Thoracic aorta (tissue), 2 donors: ENCODE results near the gene ELF1. TPM values are rescaled to one million over a fixed set of nuclear protein-coding genes. Genes with fewer than 3 reads are reported as not detected.
A peak's percentile ranks its signal among the peaks of the same experiment; 100 is the strongest.
"Not testable (repeated sequence)": the region's sequence is repeated elsewhere in the genome, so short reads cannot be mapped to it uniquely, and the experiment has no call there.

Experiments
- ATAC-seq: fragments of 150-250 bp; one replicate; pipeline ENCODE4 v1.8.0; 2017; ENCODE audit warnings: low read depth; ENCODE audit not compliant: insufficient number of reproducible peaks, low FRiP score
- DNase-seq: peaks from one replicate; pipeline ENCODE4 v3.0.0-alpha.2; 2020; ENCODE audit warnings: low spot score
- H3K27ac ChIP-seq, 2 donors: fragments of 200-600 bp; sonication (generic); 1 replicate in 1 of 2; 2 replicates in 1 of 2; pipeline ENCODE4 v1.5.1; 2016; ENCODE audit warnings: mild to moderate bottlenecking in 2 of 2, moderate library complexity in 2 of 2
- H3K27me3 ChIP-seq: fragments of 200-600 bp; sonication (generic); replicated peaks from 2 replicates; pipeline ENCODE4 v1.6.0; 2016; ENCODE audit warnings: mild to moderate bottlenecking; ENCODE audit not compliant: insufficient read depth
- H3K36me3 ChIP-seq: fragments of 200-600 bp; sonication (generic); one replicate; pipeline ENCODE4 v1.5.1; 2016
- H3K4me1 ChIP-seq, 2 donors: fragments of 200-600 bp; sonication (generic); 1 replicate in 1 of 2; 2 replicates in 1 of 2; pipeline versions ENCODE4 v1.5.1 to v1.6.0; 2016; ENCODE audit warnings: low read depth in 2 of 2, mild to moderate bottlenecking in 1 of 2; ENCODE audit not compliant: control insufficient read depth in 1 of 2
- H3K4me3 ChIP-seq: fragments of 200-600 bp; sonication (generic); 2 replicates; pipeline ENCODE4 v1.5.1; 2016; ENCODE audit warnings: mild to moderate bottlenecking
- H3K9me3 ChIP-seq: fragments of 200-600 bp; sonication (generic); 2 replicates; pipeline ENCODE4 v1.5.1; 2016
- total RNA-seq, 2 donors: library from RNA; depleted of rRNA; stranded (reverse); fragments of >200 nt; gene quantifications; one replicate each; pipeline versions ENCODE4 v1.1.0 to v1.2.3, GENCODE V29; 2016
- TF ChIP-seq, protein P1 (sequence below): fragments of 200-600 bp; sonication (generic); IDR thresholded peaks from one replicate; pipeline ENCODE4 v1.5.1; 2019; ENCODE audit warnings: antibody characterized with exemption

Gene ELF1
- total RNA-seq, 2 donors from 2014 or later, result 54.7 to 99.9 TPM

DNA sequence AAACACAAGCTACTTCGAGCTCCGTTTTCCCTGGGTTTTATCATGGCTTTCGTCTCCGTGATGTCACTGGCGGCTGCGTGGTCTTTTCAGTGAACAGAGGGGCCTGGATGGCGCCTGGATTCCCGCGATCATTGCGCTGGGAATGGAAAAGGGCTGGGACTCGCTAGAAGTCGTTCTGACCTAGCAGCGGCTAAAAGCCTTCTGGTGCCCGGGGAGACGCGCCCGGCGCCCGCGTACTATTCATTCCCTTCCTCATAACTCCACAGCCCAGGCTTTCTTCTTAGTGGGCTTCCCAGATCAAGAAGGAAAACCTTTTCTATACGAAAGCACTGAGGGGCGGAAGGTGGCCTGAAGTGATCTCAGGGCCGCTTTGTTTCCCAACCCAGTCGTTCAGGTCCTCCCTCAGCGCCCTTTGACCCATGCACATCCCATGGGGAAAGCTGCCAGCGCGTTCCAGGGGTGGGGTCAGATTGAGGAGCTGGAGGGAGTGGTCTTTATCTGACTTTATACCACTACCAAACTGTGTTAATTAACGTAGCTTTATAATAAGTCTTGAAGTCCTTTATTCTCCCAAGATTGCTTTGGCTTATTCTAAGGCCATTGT is 96.6 kb downstream of the ELF1 start:
- ATAC-seq (no peak), DNase-seq (no peak)
- Histone ChIP-seq H3K27ac (no peak overlapping the region), H3K4me3 (no peak overlapping the region), H3K27me3 (no peaks in the 10 kb centered on the region), H3K4me1 (peaks cover 4 to 19% of the 10 kb centered on the region in 2 donors), H3K36me3 (no peaks in the 10 kb centered on the region), H3K9me3 (no peaks in the 10 kb centered on the region)
- TF ChIP-seq, protein P1, sequence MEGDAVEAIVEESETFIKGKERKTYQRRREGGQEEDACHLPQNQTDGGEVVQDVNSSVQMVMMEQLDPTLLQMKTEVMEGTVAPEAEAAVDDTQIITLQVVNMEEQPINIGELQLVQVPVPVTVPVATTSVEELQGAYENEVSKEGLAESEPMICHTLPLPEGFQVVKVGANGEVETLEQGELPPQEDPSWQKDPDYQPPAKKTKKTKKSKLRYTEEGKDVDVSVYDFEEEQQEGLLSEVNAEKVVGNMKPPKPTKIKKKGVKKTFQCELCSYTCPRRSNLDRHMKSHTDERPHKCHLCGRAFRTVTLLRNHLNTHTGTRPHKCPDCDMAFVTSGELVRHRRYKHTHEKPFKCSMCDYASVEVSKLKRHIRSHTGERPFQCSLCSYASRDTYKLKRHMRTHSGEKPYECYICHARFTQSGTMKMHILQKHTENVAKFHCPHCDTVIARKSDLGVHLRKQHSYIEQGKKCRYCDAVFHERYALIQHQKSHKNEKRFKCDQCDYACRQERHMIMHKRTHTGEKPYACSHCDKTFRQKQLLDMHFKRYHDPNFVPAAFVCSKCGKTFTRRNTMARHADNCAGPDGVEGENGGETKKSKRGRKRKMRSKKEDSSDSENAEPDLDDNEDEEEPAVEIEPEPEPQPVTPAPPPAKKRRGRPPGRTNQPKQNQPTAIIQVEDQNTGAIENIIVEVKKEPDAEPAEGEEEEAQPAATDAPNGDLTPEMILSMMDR, result no peak

DNA sequence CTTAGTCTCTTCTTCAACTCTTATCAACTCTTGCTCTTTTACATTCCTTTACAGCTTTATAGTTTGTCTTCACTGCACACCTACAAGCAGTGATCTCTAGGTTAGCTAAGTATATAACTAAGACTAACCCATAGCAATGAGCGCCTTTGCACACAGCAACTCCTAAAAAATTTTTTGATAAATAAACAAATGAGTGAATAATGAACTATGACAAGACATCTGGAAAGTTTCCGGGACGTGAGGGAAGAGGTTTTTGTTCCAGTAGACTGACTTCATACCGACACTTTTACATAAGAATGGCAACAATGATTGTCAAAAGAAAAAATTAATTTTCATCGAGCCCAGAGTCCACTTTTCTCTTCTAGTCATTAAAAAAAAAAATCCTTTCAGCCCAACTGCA is 98.3 kb downstream of the ELF1 start:
- no peak for ATAC-seq
- no peaks in the 10 kb centered on the region for H3K36me3 ChIP-seq
- peaks cover 4 to 19% of the 10 kb centered on the region in 2 donors for H3K4me1 ChIP-seq
- TF ChIP-seq, protein P1, result no peak
- peak overlapping the region; percentile 73 for H3K4me3 ChIP-seq
- no peak for DNase-seq
- peak overlapping the region; percentile 74 to 86 for H3K27ac ChIP-seq
- H3K27me3 ChIP-seq, result no peaks in the 10 kb centered on the region
- H3K9me3 ChIP-seq, result no peaks in the 10 kb centered on the region

DNA sequence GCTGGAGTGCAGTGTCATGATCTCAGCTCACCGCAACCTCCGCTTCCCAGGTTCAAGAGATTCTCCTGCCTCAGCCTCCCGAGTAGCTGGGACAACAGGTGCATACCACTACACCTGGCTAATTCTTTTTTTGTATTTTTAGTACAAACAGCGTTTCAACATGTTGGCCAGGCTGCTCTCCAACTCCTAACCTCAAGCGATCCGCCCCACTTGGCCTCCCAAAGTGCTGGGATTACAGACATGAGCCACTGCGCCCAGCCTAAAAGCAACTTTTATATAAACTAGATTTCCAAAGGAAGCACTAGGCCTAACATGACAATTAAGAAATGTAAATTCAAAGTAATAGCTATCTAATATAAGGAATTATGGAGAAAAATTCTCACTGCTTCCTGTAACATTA is 99.2 kb downstream of the ELF1 start:
- peak overlapping the region in 1 of 2 donors; percentile 86 for H3K27ac ChIP-seq

DNA sequence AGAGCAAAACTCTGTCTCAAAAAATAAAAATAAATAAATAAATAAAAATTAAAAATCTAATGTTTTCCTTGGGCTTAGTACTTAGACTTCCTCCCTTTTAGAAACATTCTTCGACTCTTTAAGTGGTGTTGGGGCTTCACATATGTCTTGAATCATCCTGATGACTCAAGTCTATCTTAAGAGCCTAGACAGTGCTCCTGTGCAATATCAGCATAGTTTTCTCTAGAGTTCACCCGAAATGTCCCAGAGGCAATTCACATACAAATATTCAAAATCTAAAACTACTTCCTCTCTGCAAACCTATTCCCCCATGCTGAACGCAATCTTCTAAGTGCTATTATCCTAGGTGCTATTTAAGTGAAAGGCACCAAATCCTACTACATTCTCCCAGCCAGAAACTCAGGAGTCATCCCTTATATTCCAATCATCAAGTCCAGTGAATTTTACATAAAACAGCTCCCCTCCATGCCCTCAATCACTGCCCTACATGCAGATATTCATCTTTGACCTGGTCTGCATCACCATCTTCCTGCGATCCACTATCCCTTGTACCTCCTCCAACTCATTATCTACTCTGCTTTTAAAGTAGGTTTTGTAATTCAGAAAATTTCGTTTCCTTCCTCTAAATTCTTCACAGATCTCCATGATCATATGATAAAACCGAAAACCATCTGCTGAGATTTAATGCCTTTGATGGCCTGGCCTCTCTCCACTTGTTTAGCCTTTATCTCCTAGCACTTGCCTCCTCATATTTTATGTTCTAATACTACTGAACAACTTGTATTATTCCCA is 102.7 kb downstream of the ELF1 start:
- no peaks in the 10 kb centered on the region for H3K27me3 ChIP-seq
- H3K9me3 ChIP-seq, result no peaks in the 10 kb centered on the region
- ATAC-seq (no peak), DNase-seq (no peak)
- TF ChIP-seq, protein P1, result no peak
- H3K27ac ChIP-seq, result no peak overlapping the region
- no peak overlapping the region for H3K4me3 ChIP-seq
- H3K4me1 ChIP-seq, result peaks cover 4 to 19% of the 10 kb centered on the region in 2 donors
- H3K36me3 ChIP-seq, result no peaks in the 10 kb centered on the region

More for the DNA sequence above, 99.2 kb downstream of the ELF1 start:
- peaks cover 4 to 19% of the 10 kb centered on the region in 2 donors for H3K4me1 ChIP-seq
- H3K9me3 ChIP-seq, H3K4me3 ChIP-seq, DNase-seq, ATAC-seq, H3K36me3 ChIP-seq, H3K27me3 ChIP-seq: not testable (repeated sequence)

DNA sequence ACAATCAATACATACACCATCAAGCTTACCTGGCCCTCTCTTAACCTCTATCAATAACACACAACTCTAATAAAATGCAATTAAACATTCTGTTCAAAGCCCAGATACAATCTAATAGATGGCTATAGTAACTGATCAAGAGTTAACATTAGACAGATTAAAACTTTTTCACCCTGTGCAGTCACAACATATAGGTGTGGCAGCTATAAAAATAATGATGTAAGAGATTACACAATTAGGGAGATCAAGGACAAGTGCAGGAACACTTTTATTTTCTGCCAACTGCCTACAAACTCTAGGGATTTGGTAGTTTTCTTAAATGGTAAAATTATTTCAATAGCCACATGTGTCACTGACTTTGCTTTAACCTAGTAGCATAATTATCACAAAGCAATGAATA is 104.3 kb downstream of the ELF1 start:
- H3K27me3 ChIP-seq, H3K4me3 ChIP-seq, H3K4me1 ChIP-seq, ATAC-seq, H3K36me3 ChIP-seq, DNase-seq, H3K9me3 ChIP-seq, H3K27ac ChIP-seq: not testable (repeated sequence)

DNA sequence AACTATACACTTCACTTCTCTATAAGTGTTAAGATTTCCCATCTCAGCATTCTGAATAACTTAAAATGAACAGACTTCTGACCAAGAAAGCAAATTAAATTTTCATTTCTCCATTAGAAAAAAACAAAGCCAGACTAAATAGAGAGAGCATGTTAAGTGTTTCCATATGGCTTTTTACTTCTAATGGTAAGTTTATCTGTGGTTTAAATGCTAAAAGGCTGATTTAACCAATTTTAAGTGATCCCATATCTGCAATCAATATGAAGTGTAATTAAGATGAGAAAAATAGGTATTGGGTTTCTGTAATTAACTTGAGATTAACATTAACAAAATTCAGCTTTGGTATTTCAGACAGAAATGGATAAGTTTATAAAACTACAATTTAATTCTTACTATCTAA is 107.8 kb downstream of the ELF1 start:
- ATAC-seq (no peak), DNase-seq (no peak)
- TF ChIP-seq, protein P1, result no peak
- no peak overlapping the region for H3K4me3 ChIP-seq
- no peaks in the 10 kb centered on the region for H3K4me1 ChIP-seq
- H3K36me3 ChIP-seq, result no peaks in the 10 kb centered on the region
- H3K27me3 ChIP-seq, result no peaks in the 10 kb centered on the region
- no peak overlapping the region for H3K27ac ChIP-seq
- H3K9me3 ChIP-seq, result no peaks in the 10 kb centered on the region
